ENCODE measurements around the gene OR11H6.
"Not testable (repeated sequence)": the region's sequence is repeated elsewhere in the genome, so short reads cannot be mapped to it uniquely, and the experiment has no call there.

The OR11H6 gene, protein sequence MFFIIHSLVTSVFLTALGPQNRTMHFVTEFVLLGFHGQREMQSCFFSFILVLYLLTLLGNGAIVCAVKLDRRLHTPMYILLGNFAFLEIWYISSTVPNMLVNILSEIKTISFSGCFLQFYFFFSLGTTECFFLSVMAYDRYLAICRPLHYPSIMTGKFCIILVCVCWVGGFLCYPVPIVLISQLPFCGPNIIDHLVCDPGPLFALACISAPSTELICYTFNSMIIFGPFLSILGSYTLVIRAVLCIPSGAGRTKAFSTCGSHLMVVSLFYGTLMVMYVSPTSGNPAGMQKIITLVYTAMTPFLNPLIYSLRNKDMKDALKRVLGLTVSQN

DNA sequence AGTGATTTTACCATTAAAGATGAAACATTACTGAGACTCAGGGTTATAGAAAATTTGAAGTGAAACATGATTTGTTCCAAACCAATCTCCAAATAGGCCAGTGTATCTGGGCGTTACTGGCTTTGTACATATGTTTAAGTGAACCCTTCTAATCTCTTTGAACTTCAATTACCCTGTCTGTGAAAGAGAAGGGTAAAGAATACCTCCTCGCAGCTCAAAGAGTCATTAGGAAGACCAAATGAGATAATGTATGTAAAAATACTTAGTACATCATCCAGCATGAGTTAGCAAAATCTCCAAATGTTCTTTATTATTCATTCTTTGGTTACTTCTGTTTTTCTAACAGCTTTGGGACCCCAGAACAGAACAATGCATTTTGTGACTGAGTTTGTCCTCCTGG lies at the start of gene OR11H6:
TSS of gene OR11H6 (plus strand) at position 301 of the 400 bp plus-strand sequence. CDS start at position 301, 0 bp downstream.
- H3K4me3 ChIP-seq (replicated peaks; ENCODE audit: low read depth, low read length) = no peak within 1 kb of the TSS
- TF ChIP-seq, protein P1, sequence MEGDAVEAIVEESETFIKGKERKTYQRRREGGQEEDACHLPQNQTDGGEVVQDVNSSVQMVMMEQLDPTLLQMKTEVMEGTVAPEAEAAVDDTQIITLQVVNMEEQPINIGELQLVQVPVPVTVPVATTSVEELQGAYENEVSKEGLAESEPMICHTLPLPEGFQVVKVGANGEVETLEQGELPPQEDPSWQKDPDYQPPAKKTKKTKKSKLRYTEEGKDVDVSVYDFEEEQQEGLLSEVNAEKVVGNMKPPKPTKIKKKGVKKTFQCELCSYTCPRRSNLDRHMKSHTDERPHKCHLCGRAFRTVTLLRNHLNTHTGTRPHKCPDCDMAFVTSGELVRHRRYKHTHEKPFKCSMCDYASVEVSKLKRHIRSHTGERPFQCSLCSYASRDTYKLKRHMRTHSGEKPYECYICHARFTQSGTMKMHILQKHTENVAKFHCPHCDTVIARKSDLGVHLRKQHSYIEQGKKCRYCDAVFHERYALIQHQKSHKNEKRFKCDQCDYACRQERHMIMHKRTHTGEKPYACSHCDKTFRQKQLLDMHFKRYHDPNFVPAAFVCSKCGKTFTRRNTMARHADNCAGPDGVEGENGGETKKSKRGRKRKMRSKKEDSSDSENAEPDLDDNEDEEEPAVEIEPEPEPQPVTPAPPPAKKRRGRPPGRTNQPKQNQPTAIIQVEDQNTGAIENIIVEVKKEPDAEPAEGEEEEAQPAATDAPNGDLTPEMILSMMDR (IDR thresholded peaks at IDR 0.05; ENCODE audit: low read length, missing control alignments) = no peak
- no peak for DNase-seq (ENCODE audit: low read depth)

DNA sequence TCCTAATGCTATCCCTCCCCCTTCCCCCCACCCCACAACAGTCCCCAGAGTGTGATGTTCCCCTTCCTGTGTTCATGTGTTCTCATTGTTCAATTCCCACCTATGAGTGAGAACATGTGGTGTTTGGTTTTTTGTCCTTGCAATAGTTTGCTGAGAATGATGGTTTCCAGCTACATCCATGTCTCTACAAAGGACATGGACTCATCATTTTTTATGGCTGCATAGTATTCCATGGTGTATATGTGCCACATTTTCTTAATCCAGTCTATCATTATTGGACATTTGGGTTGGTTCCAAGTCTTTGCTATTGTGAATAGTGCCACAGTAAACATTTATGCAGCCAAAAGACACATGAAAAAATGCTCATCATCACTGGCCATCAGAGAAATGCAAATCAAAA lies 49.3 kb upstream of the OR11H6 start:
- H3K4me3 ChIP-seq (replicated peaks; ENCODE audit: low read depth, low read length); DNase-seq (ENCODE audit: low read depth): not testable (repeated sequence)

DNA sequence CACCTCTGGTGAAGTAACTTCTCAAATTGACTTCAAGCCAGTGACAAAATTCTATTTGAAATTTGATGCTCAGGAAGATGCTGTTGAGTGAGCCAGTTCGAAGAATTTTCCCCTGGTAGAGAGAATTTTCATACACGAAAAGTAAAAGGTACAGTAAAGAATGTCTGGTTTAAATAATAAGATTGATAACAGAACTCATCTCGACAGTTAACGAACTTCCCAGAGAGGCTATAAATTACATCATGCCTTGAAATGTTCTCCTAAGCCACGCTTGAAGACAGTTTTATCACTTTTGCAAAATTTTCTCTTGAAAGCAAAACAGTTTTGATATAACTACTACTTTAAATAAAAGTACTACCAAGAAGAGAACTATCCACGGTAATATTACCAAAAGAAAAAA lies 47.2 kb upstream of the OR11H6 start:
- DNase-seq (ENCODE audit: low read depth) = no peak
- H3K4me3 ChIP-seq (replicated peaks; ENCODE audit: low read depth, low read length) = no peak overlapping the region
- TF ChIP-seq, protein P1 (IDR thresholded peaks at IDR 0.05; ENCODE audit: low read length, missing control alignments) = no peak

DNA sequence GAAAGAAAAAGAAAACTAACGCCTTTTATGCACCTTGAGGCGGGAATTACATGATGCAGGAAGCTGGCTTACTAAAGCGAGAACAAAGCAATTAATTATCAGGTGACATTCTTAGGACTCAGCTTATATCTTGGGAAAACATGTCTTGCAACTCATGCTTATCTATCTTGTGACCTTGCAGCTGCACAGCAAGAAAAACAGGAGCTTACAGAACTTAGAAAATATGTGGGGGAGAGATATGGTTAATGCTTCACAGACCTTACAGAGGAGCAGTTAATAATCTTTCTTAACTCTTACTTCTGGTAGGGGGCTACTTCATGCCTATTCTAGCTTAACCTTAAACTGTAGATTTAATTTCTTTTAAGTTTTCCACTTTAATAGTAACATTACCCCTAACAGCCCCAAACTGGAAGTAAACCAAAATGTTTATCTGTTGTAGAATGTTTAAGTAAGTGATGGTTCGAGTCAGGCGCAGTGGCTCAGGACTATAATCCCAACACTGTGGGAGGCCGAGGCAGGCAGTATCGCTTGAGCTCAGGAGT lies 46.0 kb upstream of the OR11H6 start:
- TF ChIP-seq, protein P1 (IDR thresholded peaks at IDR 0.05; ENCODE audit: low read length, missing control alignments) = no peak
- DNase-seq (ENCODE audit: low read depth) = no peak
- no peak overlapping the region for H3K4me3 ChIP-seq (replicated peaks; ENCODE audit: low read depth, low read length)

DNA sequence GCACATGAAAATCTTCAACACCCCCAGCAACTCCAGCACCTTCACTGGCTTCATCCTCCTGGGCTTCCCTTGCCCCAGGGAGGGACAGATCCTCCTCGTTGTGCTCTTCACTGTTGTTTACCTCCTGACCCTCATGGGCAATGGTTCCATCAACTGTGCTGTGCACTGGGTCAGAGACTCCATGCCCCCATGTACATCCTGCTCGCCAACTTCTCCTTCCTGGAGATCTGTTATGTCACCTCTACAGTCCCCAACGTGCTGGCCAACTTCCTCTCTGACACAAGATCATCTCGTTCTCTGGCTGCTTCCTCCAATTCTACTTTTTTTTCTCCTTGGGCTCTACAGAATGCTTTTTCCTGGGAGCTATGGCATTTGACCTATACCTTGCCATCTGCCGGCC lies 44.3 kb upstream of the OR11H6 start:
- H3K4me3 ChIP-seq (replicated peaks; ENCODE audit: low read depth, low read length) = no peak overlapping the region
- TF ChIP-seq, protein P1 (IDR thresholded peaks at IDR 0.05; ENCODE audit: low read length, missing control alignments) = no peak
- DNase-seq (ENCODE audit: low read depth) = no peak

DNA sequence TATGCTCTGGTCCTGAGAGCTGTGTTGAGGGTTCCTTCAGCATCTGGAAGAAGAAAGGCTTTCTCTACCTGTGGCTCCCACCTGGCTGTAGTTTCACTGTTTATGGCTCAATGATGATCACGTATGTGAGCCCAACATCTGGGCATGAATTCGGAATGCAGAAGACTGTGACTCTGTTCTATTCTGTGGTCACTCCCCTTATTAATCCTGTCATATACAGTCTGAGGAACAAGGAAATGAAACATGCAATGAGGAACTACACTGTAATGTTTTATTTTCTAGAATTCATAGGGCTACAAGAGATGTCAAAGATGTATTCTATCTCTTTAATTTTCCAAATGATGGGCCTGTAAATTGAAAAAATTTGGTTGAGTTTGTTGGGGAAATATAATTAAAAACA lies 43.6 kb upstream of the OR11H6 start:
- no peak overlapping the region for H3K4me3 ChIP-seq (replicated peaks; ENCODE audit: low read depth, low read length)
- TF ChIP-seq, protein P1 (IDR thresholded peaks at IDR 0.05; ENCODE audit: low read length, missing control alignments) = no peak
- DNase-seq (ENCODE audit: low read depth) = no peak

DNA sequence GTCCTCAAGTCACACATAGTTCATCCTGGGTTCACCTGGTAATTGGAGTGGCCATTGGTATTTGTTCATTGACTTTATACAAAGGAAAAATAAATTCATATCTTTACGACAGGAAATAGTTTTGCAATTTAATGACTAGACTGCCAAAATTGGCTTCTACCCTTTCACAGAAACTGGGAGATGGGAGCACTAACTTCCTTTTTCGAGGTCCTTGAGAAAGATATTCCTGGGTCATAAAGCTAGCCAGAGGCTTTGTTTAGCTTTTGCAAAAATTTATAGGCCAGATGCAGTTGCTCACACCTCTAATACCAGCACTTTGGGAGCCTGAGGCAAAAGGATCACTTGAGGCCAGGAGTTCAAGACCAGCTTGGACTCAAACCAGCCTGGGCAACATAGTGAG lies 43.0 kb upstream of the OR11H6 start:
- TF ChIP-seq, protein P1 (IDR thresholded peaks at IDR 0.05; ENCODE audit: low read length, missing control alignments) = no peak
- DNase-seq (ENCODE audit: low read depth) = no peak
- no peak overlapping the region for H3K4me3 ChIP-seq (replicated peaks; ENCODE audit: low read depth, low read length)
